ENCODE results near the gene TFAP2A.

The TFAP2A gene

GRCh38 chr6:10398446-10399218, 16.2 kb downstream of the TFAP2A start:
- no peak for DNase-seq

DNA sequence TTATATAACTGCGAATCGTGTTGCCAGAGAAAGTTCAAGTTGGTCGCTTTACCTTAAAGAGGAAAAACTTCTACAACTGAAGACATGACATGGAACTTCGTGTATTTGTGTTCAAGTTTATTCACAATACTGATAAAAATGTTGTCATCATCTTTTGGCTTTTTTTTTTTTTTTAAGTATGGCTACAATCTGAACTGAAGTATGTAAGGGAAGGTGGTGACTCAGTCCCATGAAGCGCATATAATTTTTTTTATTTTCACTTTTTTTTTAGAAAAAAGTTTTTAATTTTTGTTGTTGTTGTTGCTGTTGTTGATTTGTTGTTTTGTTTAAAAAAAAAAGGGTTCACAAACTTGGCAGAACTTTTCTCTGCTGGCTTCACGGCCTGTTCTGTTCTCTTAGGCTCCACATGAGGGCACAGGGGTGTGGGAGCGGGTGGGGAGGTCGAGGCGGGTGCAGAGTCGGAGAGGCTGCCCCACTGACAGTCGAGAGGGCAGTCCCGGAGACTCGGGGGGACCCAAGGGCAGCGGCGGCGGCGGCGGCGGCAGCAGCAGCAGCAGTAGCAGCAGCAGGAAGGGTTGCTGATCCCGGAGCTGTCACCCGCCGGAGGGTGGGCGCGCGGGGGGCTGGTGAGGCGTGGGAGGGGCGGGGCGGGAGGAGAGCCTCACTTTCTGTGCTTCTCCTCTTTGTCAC, 17.0 kb downstream of the TFAP2A start:
- DNase-seq, result no peak

GRCh38 chr6:10396785-10397184, 18.1 kb downstream of the TFAP2A start:
- DNase-seq, result no peak

DNA sequence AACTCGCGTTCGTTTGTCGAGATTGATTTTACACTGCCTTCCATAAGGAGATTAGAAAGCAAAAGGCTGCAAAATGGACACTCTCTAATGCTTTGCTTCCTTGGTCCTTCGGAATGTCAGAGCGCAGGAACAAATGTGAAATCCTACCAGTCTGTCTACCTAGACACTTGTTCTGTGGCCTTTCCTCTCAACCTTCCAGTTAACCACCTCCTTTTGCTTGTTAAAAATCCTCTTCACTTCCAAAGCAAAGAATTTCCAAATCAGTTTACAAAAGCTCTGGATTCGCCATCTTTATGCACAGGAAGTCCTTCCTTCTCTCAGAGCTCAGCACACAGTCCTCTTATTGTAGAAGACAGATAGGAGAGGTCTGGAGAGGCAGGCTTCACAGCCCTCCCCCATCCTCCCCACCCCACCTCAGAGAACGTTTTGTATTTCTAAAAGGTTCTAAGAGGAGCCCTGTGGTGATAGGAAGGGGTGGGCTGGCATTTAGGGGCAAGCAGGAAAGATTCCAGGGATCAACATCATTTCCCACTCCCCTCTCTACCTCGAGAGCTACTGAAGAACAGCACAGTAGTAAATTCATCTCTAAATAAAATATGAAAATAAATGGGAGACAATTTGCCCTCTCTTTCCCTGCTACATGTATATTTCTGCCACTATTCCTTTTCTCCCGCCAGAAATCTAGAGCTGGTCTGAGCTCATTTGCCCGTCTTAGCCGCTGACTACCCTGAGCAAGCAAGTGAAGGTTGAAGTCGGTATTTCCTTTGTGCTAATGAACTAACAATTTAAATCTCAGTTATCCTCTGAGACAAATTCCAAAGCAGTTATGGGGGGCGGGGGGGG, 18.9 kb downstream of the TFAP2A start:
- no peak for DNase-seq

DNA sequence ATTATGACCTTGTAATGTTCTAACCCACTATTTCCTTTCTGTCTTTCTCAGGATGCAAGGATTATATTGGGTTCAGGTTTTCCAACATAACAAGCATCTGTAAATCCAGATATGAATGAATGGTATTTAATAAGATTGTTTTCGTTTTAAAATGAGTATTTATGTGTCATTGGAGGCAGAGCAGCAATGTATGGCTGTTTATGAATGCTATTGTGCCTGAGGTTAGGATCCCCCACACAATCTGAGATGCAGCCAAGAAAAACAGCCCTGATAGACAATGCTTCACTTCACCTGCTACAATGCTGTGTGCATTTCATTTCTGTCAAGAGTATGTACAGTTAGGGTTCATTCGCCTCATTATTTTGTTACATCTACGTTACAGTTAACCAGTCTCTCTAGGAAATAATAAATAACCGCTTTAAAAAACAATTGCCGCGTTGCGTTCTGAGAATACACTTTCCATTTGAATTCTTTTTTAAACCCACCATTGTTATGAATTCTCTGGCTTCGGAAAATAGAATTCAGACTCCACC, 19.6 kb downstream of the TFAP2A start:
- DNase-seq, result no peak

DNA sequence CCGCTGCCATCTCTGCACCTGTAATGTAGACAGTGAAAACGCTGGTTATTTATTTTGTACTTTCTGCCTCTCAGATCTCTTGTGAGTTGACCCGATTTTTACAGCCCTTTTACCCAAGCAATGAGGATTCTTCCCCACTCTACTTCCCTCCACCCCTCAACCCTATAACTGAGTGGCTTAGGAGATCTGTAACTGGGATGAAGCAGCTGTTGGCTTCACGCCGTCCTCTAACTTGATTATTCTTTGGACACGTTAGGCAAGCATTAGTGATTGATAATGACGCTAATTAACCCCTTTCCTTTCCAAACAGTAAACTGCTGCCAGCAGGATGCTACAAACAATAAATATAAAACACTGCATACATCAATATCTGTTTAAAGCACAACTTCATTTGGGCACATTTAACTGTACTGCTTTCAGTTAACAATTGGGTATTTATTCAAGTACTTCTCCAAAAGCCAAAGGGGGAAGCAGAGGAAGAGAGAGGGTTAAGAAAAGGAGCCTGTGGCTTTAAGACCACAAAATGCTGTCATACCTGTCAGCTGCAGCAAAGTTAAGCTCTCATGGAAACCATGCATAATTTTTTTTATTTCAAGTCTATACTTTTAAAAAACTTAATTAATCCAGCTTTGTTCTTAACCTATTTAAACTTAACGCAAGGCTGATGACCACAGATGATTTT, 21.2 kb downstream of the TFAP2A start:
- no peak for DNase-seq

DNA sequence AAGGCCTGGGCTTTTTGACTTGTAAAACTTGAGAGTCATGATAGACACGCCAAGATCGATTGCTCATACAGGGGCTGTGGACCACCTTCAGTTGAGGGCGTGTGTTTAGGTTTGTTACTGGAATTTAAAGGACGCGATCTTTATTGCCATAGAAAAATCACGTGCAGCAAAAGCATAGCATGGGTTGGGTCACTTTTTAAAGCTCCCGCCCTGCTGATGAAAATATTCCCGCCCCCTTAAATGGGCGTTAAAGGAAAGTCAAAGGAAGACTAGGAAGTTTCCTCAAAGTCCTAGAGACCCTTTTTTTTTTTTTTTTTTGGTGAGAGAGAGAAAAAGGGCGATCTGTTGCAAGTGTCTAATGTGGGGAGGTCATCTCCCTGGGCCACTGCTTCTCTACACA, 23.1 kb downstream of the TFAP2A start:
- no peak for DNase-seq

- DNase-seq, result no peak
Observed at GRCh38 chr6:10391299-10391630, 23.6 kb downstream of the TFAP2A start.

DNA sequence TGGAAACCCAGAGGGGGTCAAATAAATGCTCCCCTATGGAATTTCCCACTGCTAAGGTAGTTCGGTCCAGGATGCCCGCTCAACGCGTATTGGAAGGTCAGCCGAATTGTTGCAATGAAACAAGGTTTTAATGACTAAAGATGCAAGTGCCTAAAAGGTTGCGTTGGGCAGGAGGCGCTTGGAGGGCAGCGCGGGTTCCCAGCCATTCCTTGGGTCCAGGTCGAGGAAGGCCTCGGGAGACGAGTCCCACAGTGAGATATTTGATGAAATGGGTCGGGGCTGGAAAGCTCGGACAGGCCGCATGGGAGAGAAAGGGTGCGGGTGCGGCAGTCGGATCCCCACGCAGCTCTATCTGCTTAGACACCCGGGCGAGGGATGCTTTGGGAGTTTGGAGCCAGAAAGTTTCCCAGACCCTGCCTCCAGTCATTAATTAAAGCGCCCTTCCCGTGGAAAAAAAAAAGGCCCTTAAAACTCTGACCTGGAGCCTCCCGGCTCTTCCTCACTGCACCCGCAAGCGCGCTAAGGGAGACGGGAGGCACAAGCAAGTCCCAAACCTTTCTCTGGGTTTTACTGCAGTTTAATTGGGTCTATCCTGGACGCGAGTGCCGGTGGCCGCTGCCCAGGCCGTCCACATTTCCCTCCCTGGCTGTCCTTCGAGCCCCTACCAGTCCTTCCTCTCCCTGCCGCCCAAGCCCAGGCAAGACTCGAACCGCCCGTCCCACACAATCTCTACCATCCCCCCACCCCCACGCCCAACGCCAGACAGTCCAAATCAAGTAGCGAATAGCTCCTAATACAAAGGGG, 24.2 kb downstream of the TFAP2A start:
- no peak for DNase-seq

DNA sequence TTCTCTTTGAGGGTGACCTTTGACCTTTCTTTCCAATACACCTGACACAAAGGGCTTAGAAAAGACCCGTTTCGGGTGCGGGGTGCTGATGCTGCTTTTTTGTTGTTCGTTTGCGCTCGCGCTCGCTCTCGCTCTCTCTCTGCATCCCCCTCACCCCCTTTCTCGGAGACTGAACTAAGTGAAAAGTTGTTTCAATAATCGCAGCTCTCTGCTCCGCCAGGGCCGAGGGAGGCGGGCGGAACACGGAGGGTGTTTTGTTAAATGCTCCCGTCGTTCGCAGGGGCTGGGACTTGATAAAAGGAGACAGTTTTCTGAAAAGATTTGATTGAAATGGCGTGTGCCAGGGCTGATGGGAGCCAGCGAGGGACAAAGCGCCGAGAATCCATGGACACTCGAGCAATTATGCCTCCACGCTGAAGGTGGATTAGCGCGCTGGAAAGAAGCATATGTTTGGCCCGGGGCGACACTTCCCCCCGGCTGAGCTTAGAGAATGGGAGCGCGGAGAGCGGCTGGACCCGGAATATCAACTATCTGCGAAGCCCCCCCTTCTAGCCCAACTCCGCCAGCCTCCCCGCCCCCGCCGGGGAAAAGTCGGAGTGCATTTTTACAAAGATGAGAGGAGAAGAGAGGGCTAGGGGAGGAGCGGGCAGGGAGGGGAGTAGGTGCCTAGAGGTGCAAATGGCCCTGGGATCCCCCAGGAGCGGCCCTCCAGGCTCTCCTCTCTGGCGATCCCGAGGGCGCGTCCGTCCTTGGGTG, 25.0 kb downstream of the TFAP2A start:
- no peak for DNase-seq

DNA sequence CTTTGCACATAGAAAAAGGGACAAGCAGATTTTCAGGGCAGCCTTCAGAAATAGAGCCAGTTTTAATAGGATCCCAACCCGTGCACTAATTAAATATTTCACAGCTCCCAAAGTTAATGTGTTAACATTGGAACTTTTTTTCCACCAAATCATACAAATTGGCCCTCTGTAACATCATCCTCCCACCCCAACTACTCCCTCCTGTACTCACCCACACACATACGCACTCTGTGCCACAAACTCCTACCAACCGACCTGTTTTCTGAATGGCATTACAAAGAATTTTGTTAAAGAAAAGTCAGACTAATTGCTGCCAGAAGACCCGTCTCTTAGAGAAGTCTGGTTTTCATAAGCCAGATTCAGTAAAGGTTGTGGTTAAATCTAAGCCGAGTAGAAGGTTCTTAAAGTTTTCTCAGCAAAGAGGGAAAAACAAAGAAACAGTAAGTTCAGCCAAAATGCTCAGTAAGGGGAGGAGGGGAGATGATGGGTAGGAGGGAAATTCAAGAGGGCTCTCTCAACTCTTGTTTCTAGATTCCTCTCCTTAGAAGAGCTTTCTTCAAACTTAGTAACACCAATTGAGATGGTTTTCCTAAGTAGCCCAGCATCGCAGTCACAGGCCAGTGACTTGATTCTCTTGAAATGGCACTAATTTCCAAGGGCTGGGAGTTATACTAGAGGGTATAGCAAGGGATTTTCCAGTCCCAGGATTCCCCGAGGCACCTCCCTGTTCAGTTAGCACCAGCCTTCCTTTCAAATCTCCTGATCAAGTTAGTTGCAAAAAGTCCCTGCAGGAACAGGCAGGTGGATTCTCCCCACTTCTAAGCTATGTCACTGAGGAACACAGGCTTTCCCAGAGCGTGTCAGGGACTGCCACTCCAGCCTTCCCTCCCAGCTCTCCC, 27.9 kb downstream of the TFAP2A start:
- no peak for DNase-seq

DNA sequence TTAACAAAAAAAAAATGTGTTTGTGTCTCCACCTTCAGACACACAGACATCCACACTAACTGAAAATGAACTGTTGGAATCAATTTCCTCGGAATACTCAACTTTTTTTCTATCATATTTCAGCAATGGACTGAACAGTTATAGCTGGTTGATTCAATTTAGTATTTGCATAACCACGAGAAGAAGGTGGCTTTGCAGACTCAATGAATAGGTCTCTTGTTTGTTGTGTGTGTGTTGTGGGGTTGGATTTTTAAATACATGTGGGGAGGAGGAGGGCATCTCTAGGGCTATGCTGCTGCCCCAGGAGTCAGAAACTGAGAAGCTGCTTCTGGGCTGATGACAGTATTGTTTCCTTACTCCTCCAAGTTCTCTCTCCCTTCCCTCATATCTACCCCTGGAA, 28.7 kb downstream of the TFAP2A start:
- no peak for DNase-seq

DNA sequence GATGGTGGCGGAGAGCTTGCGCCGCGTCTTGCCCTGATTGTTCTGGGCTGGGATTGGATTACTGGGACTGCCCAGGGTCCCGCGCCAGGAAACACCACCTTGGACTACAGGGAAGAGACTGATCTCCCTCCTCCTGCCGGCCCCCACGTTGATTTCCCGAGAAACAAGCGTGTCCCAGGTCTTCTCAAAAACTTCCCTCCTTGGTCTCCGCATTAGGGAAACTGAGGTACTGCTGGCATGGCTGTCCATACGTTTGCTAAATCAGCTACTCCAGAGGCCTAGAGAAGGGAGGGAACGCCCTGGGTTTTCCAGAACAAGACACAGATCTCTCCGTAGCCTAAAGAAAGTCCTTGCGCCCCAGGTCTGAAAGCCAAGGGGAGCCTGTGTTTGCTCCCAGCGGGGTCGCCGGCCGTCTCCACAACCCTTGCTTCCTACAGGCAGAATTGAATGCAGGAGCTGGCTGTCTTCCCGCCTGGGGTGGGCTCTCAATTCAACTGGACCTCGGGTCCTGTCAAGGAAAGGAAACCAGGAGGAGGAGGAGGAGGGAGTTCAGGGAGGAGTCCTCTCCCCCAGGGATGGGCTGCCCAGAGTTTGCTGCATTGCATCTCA, 29.2 kb downstream of the TFAP2A start:
- no peak for DNase-seq

DNA sequence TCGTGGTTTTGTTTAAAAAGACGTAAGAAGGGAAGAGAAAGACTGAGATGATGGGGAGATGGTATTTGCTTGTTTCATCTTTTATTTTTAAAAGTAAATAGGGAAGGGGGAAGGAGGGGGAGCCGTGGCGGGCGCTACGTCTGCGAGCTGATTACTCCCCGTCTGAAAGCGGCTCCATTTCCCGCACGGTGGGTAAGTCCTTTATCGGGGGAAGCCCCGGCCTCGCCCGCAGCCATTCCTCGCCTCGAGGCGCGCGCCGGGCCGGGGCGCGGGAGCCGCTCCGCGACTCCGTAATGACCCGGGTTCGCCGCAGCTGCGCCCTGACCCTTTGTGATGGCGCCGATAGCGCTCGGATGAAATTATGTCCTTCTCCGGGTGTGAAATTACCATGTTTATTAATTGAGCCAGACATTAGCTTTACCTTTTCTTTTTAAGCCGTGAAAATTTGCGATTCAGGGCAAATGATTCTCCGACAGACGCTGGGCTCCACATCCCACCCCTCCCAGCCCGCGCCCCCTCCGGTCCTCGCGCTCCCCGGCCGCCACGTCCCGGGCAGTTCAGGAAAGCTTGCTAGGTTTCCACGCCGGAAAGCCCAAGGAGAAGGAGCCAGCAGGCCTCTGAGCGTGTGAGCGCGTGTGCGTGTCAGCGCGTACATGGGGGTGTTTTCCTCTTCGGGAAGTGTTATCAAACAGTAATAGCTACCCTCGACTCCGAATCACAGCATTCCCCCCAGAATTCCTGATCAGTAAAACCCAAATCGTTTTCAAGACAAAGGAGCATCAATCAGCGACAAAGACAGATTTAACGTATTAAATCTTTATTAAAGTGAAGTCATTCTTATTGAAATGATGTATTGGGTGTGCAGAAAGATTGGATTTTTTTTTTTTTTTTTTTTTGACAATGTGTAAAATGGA, 30.0 kb downstream of the TFAP2A start:
- no peak for DNase-seq

- no peak for DNase-seq
Observed at GRCh38 chr6:10384091-10384609, 30.7 kb downstream of the TFAP2A start.

GRCh38 chr6:10383331-10384090, 31.4 kb downstream of the TFAP2A start:
- no peak for DNase-seq

DNA sequence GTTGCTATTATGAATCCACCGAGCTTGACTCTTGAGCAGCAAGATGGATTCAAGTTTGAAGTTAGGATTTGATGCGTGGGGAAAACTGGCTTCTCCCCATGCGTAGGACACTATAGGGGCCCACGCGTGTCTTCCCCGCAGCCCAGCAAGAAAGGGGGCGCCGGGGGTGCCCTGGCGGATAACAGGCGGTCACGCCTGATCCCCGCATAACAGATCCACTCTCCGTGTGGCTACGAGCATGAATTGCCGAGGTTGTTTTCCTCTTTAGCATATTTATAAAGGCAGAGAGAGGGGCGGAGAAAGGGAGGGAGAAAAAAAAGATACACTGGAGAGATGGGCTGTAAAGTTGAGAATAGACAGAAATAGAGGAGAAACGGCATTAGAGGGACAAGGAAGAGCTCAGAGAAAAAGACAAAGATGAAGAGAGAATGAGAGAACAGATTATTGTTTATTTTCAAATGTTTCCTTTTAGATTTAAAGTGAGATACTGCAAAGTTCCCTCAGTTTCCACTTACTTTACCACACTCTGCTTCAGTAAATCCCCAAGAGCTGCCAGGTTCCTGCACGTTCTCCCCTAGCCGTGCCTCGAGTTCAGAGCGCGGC, 32.0 kb downstream of the TFAP2A start:
- DNase-seq, result no peak
